Inflammatory macrophage (primary cell): ENCODE results near the gene TMEM135.
"Not testable (repeated sequence)": the region's sequence is repeated elsewhere in the genome, so short reads cannot be mapped to it uniquely, and the experiment has no call there.

Source experiments
- DNase-seq, 2 donors: peaks; one replicate each; pipeline ENCODE4 v3.0.0-alpha.2; 2020 to 2022

TMEM135 gene

DNA sequence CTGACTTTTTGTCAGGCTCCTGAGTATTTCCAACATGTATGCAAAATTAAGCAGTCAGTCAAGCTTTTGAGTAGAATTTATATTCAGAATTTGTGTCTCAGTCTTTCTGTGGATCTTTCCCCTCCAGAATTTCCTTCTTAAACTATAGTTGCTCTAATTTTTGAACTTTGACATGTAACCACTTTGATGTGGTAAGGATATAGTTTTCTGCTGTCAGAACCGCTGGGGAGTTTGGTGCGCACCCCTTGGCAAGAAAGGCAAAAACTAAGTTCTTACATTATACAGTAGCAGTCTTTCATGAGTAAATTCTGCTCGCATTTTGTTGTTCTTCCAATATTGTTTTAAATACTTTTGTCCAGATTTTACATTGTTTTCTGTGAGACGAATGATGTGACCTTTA, 105.9 kb downstream of the TMEM135 start:
- DNase-seq: no peak

DNA sequence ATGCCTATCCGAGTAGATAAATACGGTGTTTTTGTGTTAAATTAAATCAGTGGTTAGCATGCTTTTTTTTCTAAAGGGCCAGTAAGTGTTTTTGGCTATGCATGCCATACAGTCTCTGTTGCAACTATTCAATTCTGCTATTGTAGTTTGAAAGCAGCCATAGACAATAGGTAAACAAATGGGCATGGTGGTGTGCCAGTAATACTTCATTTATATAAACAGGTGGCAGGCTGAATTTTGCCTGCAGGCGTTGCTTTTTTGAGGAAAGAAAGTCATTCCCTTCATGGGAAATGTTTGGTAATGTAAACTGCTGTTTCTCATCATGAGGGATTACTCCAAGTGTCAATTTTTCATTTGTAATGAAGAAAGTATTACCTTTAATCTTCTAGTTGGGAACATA, 106.5 kb downstream of the TMEM135 start:
- no peak for DNase-seq

DNA sequence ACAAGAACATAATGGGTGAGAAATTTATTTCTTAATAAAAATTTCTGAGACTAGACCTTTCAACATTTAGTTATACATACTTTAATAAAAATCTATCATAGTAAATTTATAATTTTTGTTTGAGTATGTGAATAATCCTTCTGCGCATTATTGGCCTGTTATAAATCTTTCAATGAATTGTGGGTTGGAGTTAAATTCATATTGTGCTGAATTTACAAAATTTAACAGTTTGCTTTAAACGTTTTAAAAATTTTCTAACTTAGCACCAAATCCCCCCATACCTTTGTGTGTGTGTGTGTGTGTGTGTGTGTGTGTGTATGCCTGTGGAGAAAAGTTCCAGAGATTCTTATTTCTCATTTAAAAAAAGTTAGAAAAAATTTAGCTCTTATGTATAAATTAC, 111.0 kb downstream of the TMEM135 start:
- no peak for DNase-seq

GRCh38 chr11:87149782-87150181, 112.0 kb downstream of the TMEM135 start:
- not testable (repeated sequence) for DNase-seq

DNA sequence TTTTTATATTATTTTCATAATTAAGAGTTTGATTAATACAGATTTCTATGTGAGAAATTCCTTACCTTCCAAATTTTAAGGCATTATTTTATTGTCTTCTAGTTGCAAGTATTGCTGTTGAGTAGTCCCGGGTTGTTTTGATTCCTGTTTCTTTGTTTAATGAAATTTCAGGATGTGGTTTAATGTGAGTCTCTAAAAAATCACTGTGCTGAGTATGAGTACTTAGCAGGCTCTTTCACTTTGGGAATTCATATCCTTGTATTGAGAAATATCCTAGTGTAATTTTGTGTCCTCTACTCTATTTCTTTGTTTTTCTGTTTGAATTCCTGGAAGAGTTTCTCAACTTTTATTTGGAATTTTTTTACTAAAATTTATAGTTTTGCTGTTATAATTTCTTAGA, 113.2 kb downstream of the TMEM135 start:
- no peak for DNase-seq

GRCh38 chr11:87154246-87154645, 116.5 kb downstream of the TMEM135 start:
- DNase-seq: no peak

DNA sequence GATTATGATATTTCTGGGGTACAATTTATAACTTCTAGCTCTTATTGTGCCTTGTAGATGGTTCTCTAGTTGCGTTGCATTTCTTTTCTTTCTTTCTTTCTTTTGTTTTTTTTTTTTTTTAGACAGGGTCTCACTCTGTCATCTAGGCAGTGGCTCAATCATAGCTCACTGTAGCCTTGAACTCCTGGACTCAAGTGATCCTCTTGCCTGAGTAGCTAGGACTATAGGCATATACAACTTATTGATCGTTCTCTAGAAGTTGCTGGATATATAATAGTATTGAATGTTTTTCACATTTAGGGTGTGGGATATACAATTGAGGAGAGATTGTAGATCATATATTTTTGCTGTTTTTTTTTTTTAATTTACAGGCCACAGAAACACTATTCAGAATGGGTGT, 119.2 kb downstream of the TMEM135 start:
- DNase-seq: no peak

DNA sequence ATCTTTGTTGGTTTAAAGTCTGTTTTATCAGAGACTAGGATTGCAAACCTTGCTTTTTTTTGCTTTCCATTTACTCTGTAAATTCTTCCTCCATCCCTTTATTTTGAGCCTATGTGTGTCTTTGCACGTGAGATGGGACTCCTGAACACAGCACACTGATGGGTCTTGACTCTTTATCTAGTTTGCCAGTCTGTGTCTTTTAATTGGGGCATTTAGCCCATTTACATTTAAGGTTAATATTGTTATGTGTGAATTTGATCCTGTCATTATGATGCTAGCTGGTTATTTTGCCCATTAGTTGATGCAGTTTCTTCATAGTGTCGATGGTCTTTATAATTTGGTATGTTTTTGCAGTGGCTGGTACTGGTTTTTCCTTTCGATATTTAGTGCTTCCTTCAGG, 131.3 kb downstream of the TMEM135 start:
- DNase-seq: not testable (repeated sequence)

GRCh38 chr11:87173185-87174039, 135.7 kb downstream of the TMEM135 start:
- DNase-seq: no peak

- DNase-seq: no peak
These were observed 137.1 kb downstream of the TMEM135 start for GRCh38 chr11:87174870-87175269.

- no peak for DNase-seq
These were observed 138.3 kb downstream of the TMEM135 start for GRCh38 chr11:87176044-87176443.

GRCh38 chr11:87179621-87180020, 141.9 kb downstream of the TMEM135 start:
- DNase-seq: no peak

- DNase-seq: no peak
These were observed 143.0 kb downstream of the TMEM135 start for GRCh38 chr11:87180742-87181141.

- DNase-seq: no peak
These were observed 143.4 kb downstream of the TMEM135 start for GRCh38 chr11:87181143-87181542.

- DNase-seq: no peak
These were observed 147.5 kb downstream of the TMEM135 start for GRCh38 chr11:87185228-87185627.

DNA sequence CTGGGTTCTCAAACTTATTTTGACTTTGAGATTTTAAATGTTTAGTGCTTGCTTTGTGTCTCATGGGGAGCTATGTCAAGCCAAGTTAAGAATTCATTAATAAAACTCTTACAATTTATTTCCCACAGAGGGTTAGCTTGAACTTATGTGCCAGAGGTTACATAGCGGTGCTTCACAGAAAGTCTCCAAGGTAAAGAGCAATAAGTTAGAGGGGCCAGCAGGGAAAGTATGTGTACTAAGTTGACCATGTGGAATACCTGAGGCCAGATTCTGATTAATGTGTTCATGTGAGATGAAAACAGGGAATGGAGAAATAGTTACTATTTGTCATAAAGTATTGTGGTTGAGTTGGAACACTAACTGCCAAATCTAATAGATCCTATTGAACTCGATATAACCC, 149.3 kb downstream of the TMEM135 start:
- DNase-seq: no peak

DNA sequence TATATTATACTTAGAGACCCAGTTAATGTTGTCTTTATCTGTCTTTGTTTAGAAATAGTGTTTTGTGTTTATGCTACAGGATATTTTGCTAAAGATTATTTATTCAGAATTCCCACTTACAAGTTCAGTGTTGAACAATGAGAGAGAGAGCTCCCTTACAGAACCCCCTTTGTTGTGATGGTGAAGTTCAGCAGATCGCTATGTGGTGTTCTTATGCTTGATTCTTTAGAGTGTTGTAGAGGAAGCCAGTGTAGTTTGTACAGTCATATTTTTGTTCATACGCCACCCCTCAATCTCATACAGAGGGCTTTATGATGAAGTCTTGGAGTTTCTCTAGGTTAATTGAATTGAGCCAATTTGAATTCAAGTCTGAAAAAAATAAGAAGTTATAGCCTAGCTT, 150.2 kb downstream of the TMEM135 start:
- no peak for DNase-seq

- not testable (repeated sequence) for DNase-seq
These were observed 150.7 kb downstream of the TMEM135 start for GRCh38 chr11:87188396-87188795.

GRCh38 chr11:87188921-87189320, 151.2 kb downstream of the TMEM135 start:
- DNase-seq: not testable (repeated sequence)

DNA sequence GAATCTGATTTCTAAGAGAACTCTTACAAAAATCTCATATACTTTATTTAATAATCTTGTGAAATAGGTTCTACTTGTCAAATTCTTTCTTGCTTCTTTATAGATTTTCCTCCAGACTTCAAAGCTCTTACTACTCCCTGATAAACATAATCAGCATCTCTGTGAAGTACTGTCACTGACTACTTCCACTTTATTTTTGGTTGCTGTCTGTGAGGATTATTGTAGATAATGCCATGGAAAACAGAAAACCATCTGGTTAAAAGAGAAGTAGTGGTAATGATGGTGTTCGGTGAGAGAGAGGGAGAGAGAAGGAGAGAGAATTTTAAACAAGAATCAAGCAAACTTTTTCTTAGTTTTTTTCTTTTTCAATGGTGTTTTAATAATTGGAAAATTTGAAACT, 152.3 kb downstream of the TMEM135 start:
- DNase-seq: no peak

GRCh38 chr11:87193756-87194470, 156.2 kb downstream of the TMEM135 start:
- DNase-seq: no peak

GRCh38 chr11:87194985-87195820, 157.5 kb downstream of the TMEM135 start:
- DNase-seq: no peak

DNA sequence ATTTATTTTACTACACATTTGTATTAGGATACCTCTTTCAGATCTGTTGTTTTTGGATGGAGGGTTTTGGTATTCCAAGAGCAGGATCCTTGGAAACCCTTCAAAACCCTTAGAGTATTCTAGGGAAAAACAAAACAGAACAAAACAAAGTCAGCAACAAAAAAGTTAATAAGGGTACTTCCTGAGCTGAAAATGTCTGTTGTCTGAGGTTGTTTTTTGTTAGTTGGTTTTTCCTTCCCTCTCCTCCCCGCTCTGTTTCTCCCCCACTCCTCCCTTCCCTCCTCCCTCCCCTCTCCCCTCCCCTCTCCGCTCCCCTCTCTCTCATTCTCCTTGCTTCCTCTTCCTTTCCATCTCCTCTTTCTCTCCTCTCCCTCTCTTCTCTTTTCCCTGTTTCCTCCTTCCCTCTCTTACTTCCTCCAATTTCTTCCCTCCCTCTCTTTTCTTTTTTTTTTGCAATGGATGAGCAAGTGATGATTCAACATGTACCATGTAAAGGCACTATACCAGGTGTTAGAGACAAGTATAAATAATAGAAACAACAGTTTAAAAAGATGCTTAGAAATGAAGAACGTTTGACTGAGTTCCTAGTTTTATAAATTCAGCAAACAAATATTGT, 160.6 kb downstream of the TMEM135 start:
- no peak for DNase-seq
